WTC11 (cell line): ENCODE measurements around the gene INTS11. TPM values are rescaled to one million over a fixed set of nuclear protein-coding genes. Genes with fewer than 3 reads are reported as not detected.

ENCODE experiments used
- ATF1 ChIP-seq: sonication (generic); formaldehyde crosslinking; IDR thresholded peaks from 2 replicates; pipeline ENCODE4 v1.8.1; 2023; ENCODE audit warnings: mild to moderate bottlenecking, moderate library complexity, missing genetic modification reagents
- ATF2 ChIP-seq: sonication (generic); formaldehyde crosslinking; IDR thresholded peaks from 2 replicates; pipeline ENCODE4 v1.8.1; 2022; ENCODE audit warnings: low read depth, missing genetic modification reagents, borderline replicate concordance
- ELF4 ChIP-seq: sonication (generic); formaldehyde crosslinking; IDR thresholded peaks from 2 replicates; pipeline ENCODE4 v1.8.1; 2022; ENCODE audit warnings: low read depth, mild to moderate bottlenecking, moderate library complexity, missing genetic modification reagents
- ERG ChIP-seq: fragments of 250-450 bp; sonication (Bioruptor Pico); IDR thresholded peaks from 2 replicates; pipeline ENCODE4 v1.8.0; 2021; ENCODE audit warnings: mild to moderate bottlenecking
- ESRRA ChIP-seq: sonication (generic); formaldehyde crosslinking; IDR thresholded peaks from 2 replicates; pipeline ENCODE4 v1.8.1; 2022; ENCODE audit warnings: mild to moderate bottlenecking, missing genetic modification reagents, borderline replicate concordance
- FOXK1 ChIP-seq: sonication (generic); formaldehyde crosslinking; IDR thresholded peaks from 2 replicates; pipeline ENCODE4 v1.8.0; 2022; ENCODE audit warnings: mild to moderate bottlenecking, moderate library complexity, missing genetic modification reagents
- MXD4 ChIP-seq: fragments of 250-450 bp; sonication (Bioruptor Pico); IDR thresholded peaks from 2 replicates; pipeline ENCODE4 v1.8.0; 2021; ENCODE audit warnings: mild to moderate bottlenecking, moderate library complexity, borderline replicate concordance
- NFATC4 ChIP-seq: fragments of 250-450 bp; sonication (Bioruptor Pico); IDR thresholded peaks from 2 replicates; pipeline ENCODE4 v1.9.0; 2021; ENCODE audit warnings: mild to moderate bottlenecking
- NFYB ChIP-seq: sonication (generic); formaldehyde crosslinking; conservative IDR thresholded peaks from 2 replicates; pipeline ENCODE4 v1.8.0; 2022; ENCODE audit warnings: low read depth, missing genetic modification reagents
- NR1H2 ChIP-seq: sonication (generic); formaldehyde crosslinking; IDR thresholded peaks from 2 replicates; pipeline ENCODE4 v1.9.0; 2021; ENCODE audit warnings: mild to moderate bottlenecking, moderate library complexity, missing genetic modification reagents
- OVOL2 ChIP-seq: fragments of 250-450 bp; sonication (Bioruptor Pico); IDR thresholded peaks from 2 replicates; pipeline ENCODE4 v1.9.0; 2021; ENCODE audit warnings: mild to moderate bottlenecking, borderline replicate concordance
- PREB ChIP-seq: sonication (generic); formaldehyde crosslinking; IDR thresholded peaks from 2 replicates; pipeline ENCODE4 v1.8.1; 2022; ENCODE audit warnings: mild to moderate bottlenecking, missing genetic modification reagents, moderate library complexity, borderline replicate concordance
- PRRX2 ChIP-seq: fragments of 250-450 bp; sonication (Bioruptor Pico); IDR thresholded peaks from 2 replicates; pipeline ENCODE4 v1.8.0; 2021; ENCODE audit warnings: mild to moderate bottlenecking
- RELA ChIP-seq: sonication (generic); formaldehyde crosslinking; IDR thresholded peaks from 2 replicates; pipeline ENCODE4 v1.8.1; 2022; ENCODE audit warnings: missing genetic modification reagents, mild to moderate bottlenecking, borderline replicate concordance
- RORB ChIP-seq: fragments of 250-450 bp; sonication (Bioruptor Pico); IDR thresholded peaks from 2 replicates; pipeline ENCODE4 v1.9.0; 2021; ENCODE audit warnings: mild to moderate bottlenecking
- SMAD3 ChIP-seq: sonication (generic); formaldehyde crosslinking; IDR thresholded peaks from 2 replicates; pipeline ENCODE4 v1.8.0; 2022; ENCODE audit warnings: missing genetic modification reagents, mild to moderate bottlenecking, borderline replicate concordance
- TCF7 ChIP-seq: sonication (generic); formaldehyde crosslinking; IDR thresholded peaks from 2 replicates; pipeline ENCODE4 v1.8.0; 2022; ENCODE audit warnings: mild to moderate bottlenecking, low read depth, missing genetic modification reagents, moderate library complexity
- TEAD1 ChIP-seq: sonication (generic); formaldehyde crosslinking; IDR thresholded peaks from 2 replicates; pipeline ENCODE4 v1.8.0; 2022; ENCODE audit warnings: mild to moderate bottlenecking, missing genetic modification reagents
- TP53 ChIP-seq: sonication (generic); formaldehyde crosslinking; IDR thresholded peaks from 2 replicates; pipeline ENCODE4 v1.8.1; 2023; ENCODE audit warnings: mild to moderate bottlenecking, missing genetic modification reagents
- ZMAT4 ChIP-seq: fragments of 250-450 bp; sonication (Bioruptor Pico); IDR thresholded peaks from 2 replicates; pipeline ENCODE4 v1.9.0; 2021; ENCODE audit warnings: mild to moderate bottlenecking
- ZNF263 ChIP-seq: sonication (generic); formaldehyde crosslinking; IDR thresholded peaks from 2 replicates; pipeline ENCODE4 v1.8.1; 2022; ENCODE audit warnings: low read depth, mild to moderate bottlenecking, moderate library complexity, missing genetic modification reagents
- ZNF317 ChIP-seq: sonication (generic); formaldehyde crosslinking; IDR thresholded peaks from 2 replicates; pipeline ENCODE4 v1.8.1; 2023; ENCODE audit warnings: low read depth, mild to moderate bottlenecking, moderate library complexity, missing genetic modification reagents, borderline replicate concordance
- ZNF425 ChIP-seq: fragments of 250-450 bp; sonication (Bioruptor Pico); conservative IDR thresholded peaks from 2 replicates; pipeline ENCODE4 v1.9.0; 2021; ENCODE audit warnings: mild to moderate bottlenecking
- total RNA-seq: library from RNA; stranded (reverse); gene quantifications from 3 replicates; pipeline ENCODE4 v1.2.3, GENCODE V29; 2021
- TF ChIP-seq, protein P1 (sequence below): fragments of 200-600 bp; IDR thresholded peaks from 2 replicates; pipeline ENCODE4 v1.8.0; 2022; ENCODE audit warnings: antibody characterized with exemption
- TF ChIP-seq, protein P2 (sequence below): fragments of 250-450 bp; sonication (Bioruptor Pico); IDR thresholded peaks from 2 replicates; pipeline ENCODE4 v1.9.0; 2021; ENCODE audit warnings: mild to moderate bottlenecking, borderline replicate concordance

INTS11 gene
- total RNA-seq, 1 experiment from 2014 or later: 170 TPM

DNA sequence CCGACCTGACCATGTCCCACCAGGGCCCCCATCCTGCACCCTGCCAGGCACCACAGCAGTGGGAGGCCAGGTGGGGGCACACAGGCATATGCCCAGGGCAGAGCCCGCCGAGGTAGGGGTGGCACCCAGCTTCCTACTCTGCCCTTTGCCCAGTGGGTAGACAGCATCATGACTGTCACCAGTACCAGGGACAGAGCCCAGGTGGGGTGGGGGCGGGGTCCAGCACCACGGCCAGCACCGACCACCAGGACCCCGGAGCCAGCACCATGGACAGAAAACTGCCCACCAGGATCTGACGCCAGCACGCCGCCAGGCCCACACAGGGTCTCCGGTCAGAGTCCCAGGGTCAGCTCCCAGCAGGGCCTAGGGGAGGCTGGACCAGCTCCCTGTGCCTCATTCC, 10.4 kb upstream of the INTS11 start (continued):
- TF ChIP-seq PRRX2 (CRISPR knock-in tag): peak; percentile 86; the same call in 1 of the 2 replicates
- peak; percentile 100 for TF ChIP-seq ESRRA
- TF ChIP-seq NR1H2 (CRISPR knock-in tag): peak; percentile 100
- TF ChIP-seq RORB (CRISPR knock-in tag): no peak
- peak; percentile 98 for TF ChIP-seq ATF1 (CRISPR knock-in tag)
- peak; percentile 99 for TF ChIP-seq PREB (CRISPR knock-in tag)
- TF ChIP-seq MXD4 (CRISPR knock-in tag): peak; percentile 70; the same call in 1 of the 2 replicates
- peak; percentile 99 for TF ChIP-seq FOXK1
- peak; percentile 87 for TF ChIP-seq NFYB (CRISPR knock-in tag)
- TF ChIP-seq, protein P1, sequence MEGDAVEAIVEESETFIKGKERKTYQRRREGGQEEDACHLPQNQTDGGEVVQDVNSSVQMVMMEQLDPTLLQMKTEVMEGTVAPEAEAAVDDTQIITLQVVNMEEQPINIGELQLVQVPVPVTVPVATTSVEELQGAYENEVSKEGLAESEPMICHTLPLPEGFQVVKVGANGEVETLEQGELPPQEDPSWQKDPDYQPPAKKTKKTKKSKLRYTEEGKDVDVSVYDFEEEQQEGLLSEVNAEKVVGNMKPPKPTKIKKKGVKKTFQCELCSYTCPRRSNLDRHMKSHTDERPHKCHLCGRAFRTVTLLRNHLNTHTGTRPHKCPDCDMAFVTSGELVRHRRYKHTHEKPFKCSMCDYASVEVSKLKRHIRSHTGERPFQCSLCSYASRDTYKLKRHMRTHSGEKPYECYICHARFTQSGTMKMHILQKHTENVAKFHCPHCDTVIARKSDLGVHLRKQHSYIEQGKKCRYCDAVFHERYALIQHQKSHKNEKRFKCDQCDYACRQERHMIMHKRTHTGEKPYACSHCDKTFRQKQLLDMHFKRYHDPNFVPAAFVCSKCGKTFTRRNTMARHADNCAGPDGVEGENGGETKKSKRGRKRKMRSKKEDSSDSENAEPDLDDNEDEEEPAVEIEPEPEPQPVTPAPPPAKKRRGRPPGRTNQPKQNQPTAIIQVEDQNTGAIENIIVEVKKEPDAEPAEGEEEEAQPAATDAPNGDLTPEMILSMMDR: no peak
- TF ChIP-seq OVOL2: no peak
- peak; percentile 100 for TF ChIP-seq TCF7 (CRISPR knock-in tag)
- peak; percentile 100 for TF ChIP-seq TP53 (CRISPR knock-in tag)
- peak; percentile 88; the same call in 1 of the 2 replicates for TF ChIP-seq ERG (CRISPR knock-in tag)
- peak; percentile 100 for TF ChIP-seq RELA
- peak; percentile 93 for TF ChIP-seq ZNF263 (CRISPR knock-in tag)
- peak; percentile 72; the same call in 1 of the 2 replicates for TF ChIP-seq ZNF425 (CRISPR knock-in tag)
- TF ChIP-seq, protein P2, sequence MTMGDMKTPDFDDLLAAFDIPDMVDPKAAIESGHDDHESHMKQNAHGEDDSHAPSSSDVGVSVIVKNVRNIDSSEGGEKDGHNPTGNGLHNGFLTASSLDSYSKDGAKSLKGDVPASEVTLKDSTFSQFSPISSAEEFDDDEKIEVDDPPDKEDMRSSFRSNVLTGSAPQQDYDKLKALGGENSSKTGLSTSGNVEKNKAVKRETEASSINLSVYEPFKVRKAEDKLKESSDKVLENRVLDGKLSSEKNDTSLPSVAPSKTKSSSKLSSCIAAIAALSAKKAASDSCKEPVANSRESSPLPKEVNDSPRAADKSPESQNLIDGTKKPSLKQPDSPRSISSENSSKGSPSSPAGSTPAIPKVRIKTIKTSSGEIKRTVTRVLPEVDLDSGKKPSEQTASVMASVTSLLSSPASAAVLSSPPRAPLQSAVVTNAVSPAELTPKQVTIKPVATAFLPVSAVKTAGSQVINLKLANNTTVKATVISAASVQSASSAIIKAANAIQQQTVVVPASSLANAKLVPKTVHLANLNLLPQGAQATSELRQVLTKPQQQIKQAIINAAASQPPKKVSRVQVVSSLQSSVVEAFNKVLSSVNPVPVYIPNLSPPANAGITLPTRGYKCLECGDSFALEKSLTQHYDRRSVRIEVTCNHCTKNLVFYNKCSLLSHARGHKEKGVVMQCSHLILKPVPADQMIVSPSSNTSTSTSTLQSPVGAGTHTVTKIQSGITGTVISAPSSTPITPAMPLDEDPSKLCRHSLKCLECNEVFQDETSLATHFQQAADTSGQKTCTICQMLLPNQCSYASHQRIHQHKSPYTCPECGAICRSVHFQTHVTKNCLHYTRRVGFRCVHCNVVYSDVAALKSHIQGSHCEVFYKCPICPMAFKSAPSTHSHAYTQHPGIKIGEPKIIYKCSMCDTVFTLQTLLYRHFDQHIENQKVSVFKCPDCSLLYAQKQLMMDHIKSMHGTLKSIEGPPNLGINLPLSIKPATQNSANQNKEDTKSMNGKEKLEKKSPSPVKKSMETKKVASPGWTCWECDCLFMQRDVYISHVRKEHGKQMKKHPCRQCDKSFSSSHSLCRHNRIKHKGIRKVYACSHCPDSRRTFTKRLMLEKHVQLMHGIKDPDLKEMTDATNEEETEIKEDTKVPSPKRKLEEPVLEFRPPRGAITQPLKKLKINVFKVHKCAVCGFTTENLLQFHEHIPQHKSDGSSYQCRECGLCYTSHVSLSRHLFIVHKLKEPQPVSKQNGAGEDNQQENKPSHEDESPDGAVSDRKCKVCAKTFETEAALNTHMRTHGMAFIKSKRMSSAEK (CRISPR knock-in tag): peak; percentile 81; the same call in 1 of the 2 replicates
- TF ChIP-seq ZMAT4 (CRISPR knock-in tag): no peak
- peak; percentile 100 for TF ChIP-seq SMAD3
- peak; percentile 45; the same call in 1 of the 2 replicates for TF ChIP-seq NFATC4 (CRISPR knock-in tag)
- TF ChIP-seq ELF4 (CRISPR knock-in tag): peak; percentile 99
- peak; percentile 93 for TF ChIP-seq ZNF317
- peak; percentile 100 for TF ChIP-seq TEAD1 (CRISPR knock-in tag)
- TF ChIP-seq ATF2: peak; percentile 98
